Measurements from ENCODE around the gene S100A2.

- TF ChIP-seq CTCF (IDR thresholded peaks at IDR 0.05) (no peak), ZFX (IDR thresholded peaks at IDR 0.05; ENCODE audit: borderline replicate concordance) (no peak)
These were observed 15.3 kb downstream of the S100A2 start for GRCh38 chr1:153550398-153550758.
